Mucosa of descending colon (tissue), 3 donors: ENCODE results near the gene CEACAM16. TPM values are rescaled to one million over a fixed set of nuclear protein-coding genes. Genes with fewer than 3 reads are reported as not detected.

Source experiments
- ATAC-seq: fragments of 200-7000 bp; cut with Tn5 transposase; one replicate; pipeline ENCODE4 v1.9.1; 2020; ENCODE audit warnings: mild to moderate bottlenecking, moderate library complexity
- DNase-seq, 3 donors: peaks; one replicate each; pipeline ENCODE4 v3.0.0-alpha.2; 2020
- H3K36me3 ChIP-seq: fragments of 200-600 bp; one replicate; pipeline ENCODE4 v1.8.0; 2021; ENCODE audit warnings: low read depth, mild to moderate bottlenecking
- H3K4me1 ChIP-seq: fragments of 200-600 bp; one replicate; pipeline ENCODE4 v1.8.0; 2021; ENCODE audit warnings: low read depth, mild to moderate bottlenecking
- H3K4me3 ChIP-seq: fragments of 200-600 bp; one replicate; pipeline ENCODE4 v1.8.0; 2021; ENCODE audit warnings: mild to moderate bottlenecking
- H3K9me3 ChIP-seq: fragments of 200-600 bp; one replicate; pipeline ENCODE4 v1.8.0; 2021; ENCODE audit warnings: mild to moderate bottlenecking
- intact Hi-C, 2 donors: fragments of 100-400 bp; cut with DNase I in 1 of 2; cut with micrococcal nuclease in 1 of 2; formaldehyde crosslinking; loops; one replicate each; pipeline versions ENCODE4 v1.11.0 to v1.11.1; 2022; cut with DNase I, micrococcal nuclease
- total RNA-seq, 3 donors: library from RNA; stranded (reverse); fragmentation: NEBNext Ultra II Directional in 2 of 3; extraction: Animal tissue kit (Norgen Biotek cat#: 25700) in 2 of 3; gene quantifications; one replicate each; pipeline versions ENCODE4 v1.2.1 to v1.2.4, GENCODE V29; 2021 to 2023
- TF ChIP-seq, protein P1 (sequence below): fragments of 200-600 bp; IDR thresholded peaks from one replicate; pipeline ENCODE4 v1.8.0; 2022; ENCODE audit warnings: antibody characterized with exemption, mild to moderate bottlenecking
- donor health status: DM: no; HTN: no; CAD: no; lungs with moderate emphysema.
- donor health status: DM: no; HTN: no; CAD: no.
- donor health status: DM: no; HTN: yes; CAD: no.

Gene CEACAM16
- total RNA-seq, 3 donors from 2014 or later, result 0.17 TPM; not detected in 2

DNA sequence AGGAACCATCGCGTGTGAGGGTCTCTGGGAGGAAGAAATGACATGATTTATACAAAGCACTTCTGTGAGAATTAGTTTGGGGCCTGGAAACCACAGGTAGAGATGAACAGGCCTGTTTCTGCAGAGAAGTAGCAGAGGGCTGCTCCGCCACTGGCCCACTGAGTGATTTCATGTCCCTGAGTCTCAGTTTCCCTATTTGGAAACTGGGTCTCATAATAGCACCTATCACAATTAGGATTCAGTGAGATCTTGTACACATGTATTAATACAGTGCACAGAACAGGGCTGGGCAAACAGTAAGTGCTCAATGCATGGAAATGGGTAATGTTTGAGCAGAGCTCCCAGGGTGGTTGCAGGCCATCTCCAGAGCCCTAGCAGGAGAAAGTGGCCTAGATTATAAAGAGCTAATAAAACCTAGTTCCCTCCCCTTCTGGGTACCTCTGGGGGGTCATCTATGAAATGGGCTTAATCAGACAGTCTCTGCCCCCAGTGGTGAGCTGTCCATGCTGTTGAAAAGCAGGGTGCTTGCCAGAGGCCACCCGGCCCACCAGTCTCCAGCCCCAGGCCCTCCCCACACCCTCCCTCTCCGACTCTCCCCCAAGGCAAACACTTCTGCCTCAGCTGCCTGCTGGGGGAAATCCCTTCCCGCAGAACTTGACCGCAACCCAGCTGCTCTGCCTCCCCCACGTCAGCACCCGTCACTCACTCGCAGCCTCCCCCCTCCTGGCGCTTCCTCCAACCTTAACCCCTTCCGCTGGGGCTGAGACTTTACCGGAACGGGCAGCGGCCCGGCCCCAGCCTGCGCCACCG, 54.1 kb downstream of the CEACAM16 start:
- Histone ChIP-seq H3K4me3 (no peak overlapping the region), H3K9me3 (no peaks in the 10 kb centered on the region), H3K4me1 (peaks cover 52% of the 10 kb centered on the region), H3K36me3 (no peaks in the 10 kb centered on the region)
- intact Hi-C loops, result no loop called here
- peak; percentile 79 for ATAC-seq
- TF ChIP-seq, protein P1, sequence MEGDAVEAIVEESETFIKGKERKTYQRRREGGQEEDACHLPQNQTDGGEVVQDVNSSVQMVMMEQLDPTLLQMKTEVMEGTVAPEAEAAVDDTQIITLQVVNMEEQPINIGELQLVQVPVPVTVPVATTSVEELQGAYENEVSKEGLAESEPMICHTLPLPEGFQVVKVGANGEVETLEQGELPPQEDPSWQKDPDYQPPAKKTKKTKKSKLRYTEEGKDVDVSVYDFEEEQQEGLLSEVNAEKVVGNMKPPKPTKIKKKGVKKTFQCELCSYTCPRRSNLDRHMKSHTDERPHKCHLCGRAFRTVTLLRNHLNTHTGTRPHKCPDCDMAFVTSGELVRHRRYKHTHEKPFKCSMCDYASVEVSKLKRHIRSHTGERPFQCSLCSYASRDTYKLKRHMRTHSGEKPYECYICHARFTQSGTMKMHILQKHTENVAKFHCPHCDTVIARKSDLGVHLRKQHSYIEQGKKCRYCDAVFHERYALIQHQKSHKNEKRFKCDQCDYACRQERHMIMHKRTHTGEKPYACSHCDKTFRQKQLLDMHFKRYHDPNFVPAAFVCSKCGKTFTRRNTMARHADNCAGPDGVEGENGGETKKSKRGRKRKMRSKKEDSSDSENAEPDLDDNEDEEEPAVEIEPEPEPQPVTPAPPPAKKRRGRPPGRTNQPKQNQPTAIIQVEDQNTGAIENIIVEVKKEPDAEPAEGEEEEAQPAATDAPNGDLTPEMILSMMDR, result no peak
- peak; percentile 94 to 99 (median 95) for DNase-seq

DNA sequence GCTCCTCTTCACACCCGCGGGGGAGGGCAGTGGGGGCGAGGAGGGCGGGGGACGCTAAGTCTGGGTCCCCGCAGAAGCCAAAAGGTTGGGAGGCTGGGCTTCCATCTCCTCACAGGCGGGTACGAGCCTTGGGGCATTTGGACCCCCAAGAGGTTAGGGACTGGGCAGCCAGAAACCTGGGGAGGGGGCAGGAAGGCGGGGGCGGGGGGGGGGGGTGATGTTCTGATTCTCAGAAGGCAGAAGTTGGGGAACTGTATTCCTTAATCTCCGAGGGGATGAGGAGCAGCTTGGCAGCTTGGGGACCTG, 54.6 kb downstream of the CEACAM16 start:
- H3K4me3 ChIP-seq, result no peak overlapping the region
- ATAC-seq, result no peak
- H3K36me3 ChIP-seq, result no peaks in the 10 kb centered on the region
- TF ChIP-seq, protein P1, result no peak
- no peak for DNase-seq
- intact Hi-C loops, result no loop called here
- H3K4me1 ChIP-seq, result peaks cover 52% of the 10 kb centered on the region
- H3K9me3 ChIP-seq, result no peaks in the 10 kb centered on the region

DNA sequence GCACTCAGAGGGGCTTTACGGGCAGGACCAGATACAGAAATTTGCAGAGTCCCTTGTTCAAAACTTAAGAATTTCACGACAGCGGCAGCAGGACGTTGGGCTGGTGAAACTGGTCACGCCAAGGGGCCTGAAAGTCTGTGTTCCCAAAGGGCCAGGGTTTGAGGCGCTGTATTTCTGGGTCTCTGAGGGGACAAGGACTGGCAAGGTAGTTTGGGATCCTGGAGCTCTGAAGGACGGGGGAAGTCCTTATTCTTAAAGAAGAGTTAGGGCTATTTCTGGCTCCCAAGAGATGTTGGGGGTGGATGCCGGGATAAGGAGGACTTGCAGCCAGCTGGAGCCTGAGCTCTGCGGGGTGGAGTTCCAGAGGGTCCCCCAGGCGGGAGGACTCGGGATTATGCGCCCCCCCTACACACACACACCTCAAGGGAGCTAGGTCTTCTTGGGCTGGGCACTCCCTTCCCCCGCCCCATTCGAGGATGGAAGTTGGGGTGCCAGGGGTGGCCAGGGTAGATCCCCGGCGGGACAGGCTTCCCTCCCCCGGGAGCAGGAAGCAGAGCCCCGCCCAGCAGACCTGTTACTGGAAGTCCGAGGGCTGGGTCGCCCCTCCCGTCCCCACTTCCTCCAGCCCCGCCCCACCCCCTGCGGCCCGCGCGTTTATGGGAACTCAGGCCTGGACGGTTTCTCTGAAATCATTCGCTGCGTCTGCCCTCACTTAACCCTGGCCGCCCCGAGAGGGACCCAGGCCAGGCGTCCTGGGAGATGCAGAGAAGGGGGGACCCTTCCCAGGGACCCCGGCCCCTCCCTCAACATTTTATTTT, 55.2 kb downstream of the CEACAM16 start:
- DNase-seq, result peak; percentile 96 to 99 (median 99)
- H3K4me1 ChIP-seq, result peaks cover 52% of the 10 kb centered on the region
- ATAC-seq, result peak; percentile 81
- no peaks in the 10 kb centered on the region for H3K36me3 ChIP-seq
- no peak overlapping the region for H3K4me3 ChIP-seq
- no peaks in the 10 kb centered on the region for H3K9me3 ChIP-seq
- intact Hi-C loops, result no loop called here
- TF ChIP-seq, protein P1, result no peak

DNA sequence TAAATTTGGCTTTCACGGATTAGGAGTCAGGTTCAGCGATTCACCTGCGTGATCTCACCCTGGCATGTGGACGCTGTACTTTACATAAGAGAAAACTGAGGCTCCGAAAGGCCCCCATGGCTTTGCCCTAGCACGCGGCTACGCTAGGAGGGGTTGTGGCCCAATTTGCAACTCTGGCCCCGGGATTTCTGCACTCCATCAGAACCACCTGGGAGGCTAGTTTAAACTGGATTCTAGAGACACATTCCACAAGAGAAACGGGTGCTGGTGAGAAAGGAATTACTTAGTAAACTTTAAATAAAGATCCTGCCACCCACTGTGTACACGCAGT, 55.8 kb downstream of the CEACAM16 start:
- intact Hi-C loops, result no loop called here
- TF ChIP-seq, protein P1, result no peak
- Histone ChIP-seq H3K36me3 (no peaks in the 10 kb centered on the region), H3K4me3 (no peak overlapping the region), H3K4me1 (peaks cover 50% of the 10 kb centered on the region), H3K9me3 (no peaks in the 10 kb centered on the region)
- DNase-seq (no peak), ATAC-seq (no peak)

DNA sequence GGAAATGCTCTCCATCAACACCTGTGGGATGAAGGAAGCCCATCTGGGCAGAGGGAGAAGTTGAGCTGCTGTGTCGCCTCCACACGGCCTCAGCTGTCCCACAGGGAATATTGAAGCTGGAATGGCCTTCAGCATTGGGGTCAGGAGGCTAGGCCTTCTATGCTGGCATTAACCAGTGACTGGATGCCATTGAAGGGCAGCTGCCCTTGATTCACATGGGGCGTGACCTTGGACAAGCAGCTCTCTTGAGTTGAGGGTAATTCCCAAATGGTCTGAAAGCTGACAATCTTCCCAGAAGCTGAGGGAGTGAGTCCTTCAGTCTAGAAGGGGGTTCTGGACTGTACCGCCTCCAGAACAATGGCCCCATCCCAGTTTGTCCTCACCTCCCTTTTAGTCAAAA, 56.3 kb downstream of the CEACAM16 start:
- no peak for DNase-seq

More for the DNA sequence above, 56.3 kb downstream of the CEACAM16 start:
- Histone ChIP-seq H3K4me3 (no peak overlapping the region), H3K36me3 (no peaks in the 10 kb centered on the region), H3K4me1 (peaks cover 45% of the 10 kb centered on the region), H3K9me3 (no peaks in the 10 kb centered on the region)
- TF ChIP-seq, protein P1, result no peak
- intact Hi-C loops, result no loop called here
- ATAC-seq, result no peak
